Neural progenitor cell (in vitro differentiated cells): ENCODE measurements around the gene ZNF232. TPM values are rescaled to one million over a fixed set of nuclear protein-coding genes. Genes with fewer than 3 reads are reported as not detected.
A peak's percentile ranks its signal among the peaks of the same experiment; 100 is the strongest.
"Not testable (repeated sequence)": the region's sequence is repeated elsewhere in the genome, so short reads cannot be mapped to it uniquely, and the experiment has no call there.

Source experiments
- DNase-seq: peaks from one replicate; pipeline ENCODE4 v3.0.0-alpha.2; 2016; ENCODE audit warnings: low spot score
- H2AFZ ChIP-seq: fragments of 200-600 bp; sonication (generic); replicated peaks from 2 replicates; pipeline ENCODE4 v1.6.1; 2016; ENCODE audit warnings: antibody characterized with exemption
- H3F3A ChIP-seq: fragments of 200-600 bp; sonication (generic); 2 replicates; pipeline ENCODE4 v1.6.1; 2016; ENCODE audit warnings: antibody characterized with exemption, low read depth
- H3K27ac ChIP-seq: fragments of 200-600 bp; sonication (generic); 2 replicates; pipeline ENCODE4 v1.5.1; 2016; ENCODE audit warnings: mild to moderate bottlenecking
- H3K27me3 ChIP-seq: fragments of 200-600 bp; sonication (generic); 2 replicates; pipeline ENCODE4 v1.6.1; 2016; ENCODE audit warnings: mild to moderate bottlenecking, moderate library complexity
- H3K36me3 ChIP-seq: fragments of 200-600 bp; sonication (generic); 2 replicates; pipeline ENCODE4 v1.5.1; 2016
- H3K4me1 ChIP-seq: fragments of 200-600 bp; sonication (generic); 2 replicates; pipeline ENCODE4 v1.6.1; 2016; ENCODE audit warnings: mixed run types
- H3K4me2 ChIP-seq: fragments of 200-600 bp; sonication (generic); 2 replicates; pipeline ENCODE4 v1.6.1; 2016
- H3K4me3 ChIP-seq: fragments of 200-600 bp; sonication (generic); 2 replicates; pipeline ENCODE4 v1.5.1; 2016
- H3K79me2 ChIP-seq: fragments of 200-600 bp; sonication (generic); 2 replicates; pipeline ENCODE4 v1.6.1; 2016; ENCODE audit warnings: low read depth
- H3K9ac ChIP-seq: fragments of 200-600 bp; sonication (generic); 2 replicates; pipeline ENCODE4 v1.6.1; 2016
- H3K9me3 ChIP-seq: fragments of 200-600 bp; sonication (generic); 2 replicates; pipeline ENCODE4 v1.5.1; 2016; ENCODE audit warnings: low read depth
- H4K20me1 ChIP-seq: fragments of 200-600 bp; sonication (generic); 2 replicates; pipeline ENCODE4 v1.6.1; 2016; ENCODE audit warnings: low read depth
- H3K27ac Mint-ChIP-seq: 3 replicates; pipeline ENCODE4 v1.8.0; 2021; ENCODE audit warnings: mixed read lengths
- H3K27me3 Mint-ChIP-seq: 2 replicates; pipeline ENCODE4 v1.8.0; 2022; ENCODE audit warnings: low read depth, mild to moderate bottlenecking, inconsistent platforms, moderate library complexity, mixed read lengths; ENCODE audit not compliant: insufficient read depth
- H3K36me3 Mint-ChIP-seq: 3 replicates; pipeline ENCODE4 v1.8.0; 2021; ENCODE audit warnings: mixed read lengths
- H3K4me1 Mint-ChIP-seq: 3 replicates; pipeline ENCODE4 v1.8.0; 2021; ENCODE audit warnings: mixed read lengths
- H3K4me3 Mint-ChIP-seq: 3 replicates; pipeline ENCODE4 v1.8.0; 2021; ENCODE audit warnings: mild to moderate bottlenecking, moderate library complexity, mixed read lengths
- H3K9me3 Mint-ChIP-seq: 3 replicates; pipeline ENCODE4 v1.8.0; 2020; ENCODE audit warnings: mixed read lengths
- CTCF ChIP-seq: fragments of 200-600 bp; sonication (generic); IDR thresholded peaks from 2 replicates; pipeline ENCODE4 v1.5.1; 2017; ENCODE audit warnings: antibody characterized with exemption, mild to moderate bottlenecking
- EZH2 ChIP-seq: fragments of 200-600 bp; sonication (generic); IDR thresholded peaks from 2 replicates; pipeline ENCODE4 v1.6.1; 2017; ENCODE audit warnings: antibody characterized with exemption, mild to moderate bottlenecking, moderate library complexity
- EZH2phosphoT487 ChIP-seq: fragments of 200-600 bp; sonication (generic); IDR thresholded peaks from 2 replicates; pipeline ENCODE4 v1.6.1; 2017; ENCODE audit warnings: antibody characterized with exemption
- total RNA-seq: library from RNA; depleted of rRNA; stranded (reverse); fragments of >200 nt; gene quantifications from 2 replicates; pipeline ENCODE4 v1.2.3, GENCODE V29; 2015; ENCODE audit warnings: low replicate concordance

The ZNF232 gene
- total RNA-seq, 1 donor from 2014 or later: 29.4 TPM

GRCh38 chr17:5121186-5121841 is 9.6 kb upstream of the ZNF232 start:
- H3K27ac ChIP-seq: no peak overlapping the region
- no peaks in the 10 kb centered on the region for H4K20me1 ChIP-seq
- H3K36me3 ChIP-seq: no peaks in the 10 kb centered on the region
- Mint-ChIP-seq H3K36me3 (no peaks in the 10 kb centered on the region), H3K4me1 (peaks cover 4% of the 10 kb centered on the region), H3K27me3 (peaks cover 15% of the 10 kb centered on the region), H3K4me3 (peak overlapping the region; percentile 45), H3K9me3 (peaks cover 15% of the 10 kb centered on the region), H3K27ac (no peak overlapping the region)
- TF ChIP-seq EZH2 (no peak), CTCF (no peak), EZH2phosphoT487 (no peak)
- DNase-seq: no peak
- H3K4me1 ChIP-seq: no peaks in the 10 kb centered on the region
- peaks cover 29% of the 10 kb centered on the region for H3K27me3 ChIP-seq
- H3K79me2 ChIP-seq: no peaks in the 10 kb centered on the region
- no peaks in the 10 kb centered on the region for H3K9me3 ChIP-seq
- H3K4me3 ChIP-seq: no peak overlapping the region
- H3K4me2 ChIP-seq: no peak overlapping the region
- H2AFZ ChIP-seq: no peak overlapping the region
- H3K9ac ChIP-seq: no peak overlapping the region
- H3F3A ChIP-seq: no peaks in the 10 kb centered on the region

- H3K36me3 ChIP-seq, H4K20me1 ChIP-seq, H3K27ac Mint-ChIP-seq, H3K4me3 Mint-ChIP-seq, H3K9me3 ChIP-seq, H3K36me3 Mint-ChIP-seq, H3K4me1 ChIP-seq, H3K4me3 ChIP-seq, H3K4me2 ChIP-seq, H3K27ac ChIP-seq, H3F3A ChIP-seq, H2AFZ ChIP-seq, DNase-seq, H3K79me2 ChIP-seq, H3K4me1 Mint-ChIP-seq, H3K9ac ChIP-seq: not testable (repeated sequence)
- H3K9me3 Mint-ChIP-seq: peaks cover 16% of the 10 kb centered on the region
- peaks cover 15% of the 10 kb centered on the region for H3K27me3 Mint-ChIP-seq
- peaks cover 29% of the 10 kb centered on the region for H3K27me3 ChIP-seq
Observed at GRCh38 chr17:5120436-5121185, 8.9 kb upstream of the ZNF232 start.

GRCh38 chr17:5120036-5120435 is 8.4 kb upstream of the ZNF232 start:
- Histone ChIP-seq H2AFZ (no peak overlapping the region), H3K36me3 (no peaks in the 10 kb centered on the region), H4K20me1 (no peaks in the 10 kb centered on the region), H3K27me3 (peaks cover 29% of the 10 kb centered on the region), H3K4me2 (no peak overlapping the region), H3K27ac (no peak overlapping the region), H3K4me1 (no peaks in the 10 kb centered on the region), H3K79me2 (no peaks in the 10 kb centered on the region), H3K4me3 (no peak overlapping the region), H3F3A (no peaks in the 10 kb centered on the region), H3K9ac (no peak overlapping the region), H3K9me3 (no peaks in the 10 kb centered on the region)
- Mint-ChIP-seq H3K27ac (no peak overlapping the region), H3K4me3 (no peak overlapping the region), H3K27me3 (peaks cover 15% of the 10 kb centered on the region), H3K4me1 (peaks cover 4% of the 10 kb centered on the region), H3K9me3 (peaks cover 18% of the 10 kb centered on the region), H3K36me3 (no peaks in the 10 kb centered on the region)
- no peak for DNase-seq
- TF ChIP-seq EZH2 (no peak), CTCF (no peak), EZH2phosphoT487 (no peak)

GRCh38 chr17:5118219-5118618 is 6.5 kb upstream of the ZNF232 start:
- no peak for TF ChIP-seq EZH2
- no peak for TF ChIP-seq EZH2phosphoT487
- TF ChIP-seq CTCF: no peak
- H3K4me3 Mint-ChIP-seq: no peak overlapping the region
- peaks cover 9% of the 10 kb centered on the region for H3K27me3 Mint-ChIP-seq
- Histone ChIP-seq H2AFZ (no peak overlapping the region), H3K27ac (no peak overlapping the region), H3K79me2 (no peaks in the 10 kb centered on the region), H3K9ac (no peak overlapping the region), H3K4me1 (no peaks in the 10 kb centered on the region), H3K4me2 (no peak overlapping the region), H3K9me3 (no peaks in the 10 kb centered on the region), H3K36me3 (no peaks in the 10 kb centered on the region), H3F3A (peaks cover 9% of the 10 kb centered on the region), H4K20me1 (no peaks in the 10 kb centered on the region), H3K4me3 (no peak overlapping the region), H3K27me3 (peaks cover 20% of the 10 kb centered on the region)
- DNase-seq: no peak
- H3K36me3 Mint-ChIP-seq: peaks cover 7% of the 10 kb centered on the region
- peaks cover 21% of the 10 kb centered on the region for H3K9me3 Mint-ChIP-seq
- peaks cover 4% of the 10 kb centered on the region for H3K4me1 Mint-ChIP-seq
- H3K27ac Mint-ChIP-seq: no peak overlapping the region
